IMR-90 (cell line): ENCODE measurements around the gene RFC3. TPM values are rescaled to one million over a fixed set of nuclear protein-coding genes. Genes with fewer than 3 reads are reported as not detected.
A peak's percentile ranks its signal among the peaks of the same experiment; 100 is the strongest.

Source experiments
- ATAC-seq: fragments of 200-7000 bp; cut with Tn5 transposase; 2 replicates; pipeline ENCODE4 v1.9.1; 2020; ENCODE audit warnings: low read depth, mild to moderate bottlenecking, moderate library complexity
- BruUV-seq: library from RNA; stranded (reverse); fragments of 400-500 nt; replicated peaks from 2 replicates; lab custom pipeline; 2021; lab: Mats Ljungman, UMichigan
- CTCF ChIA-PET: fragments of 300-600 bp; formaldehyde crosslinking; extraction: SDS; loops from one replicate; lab custom pipeline; 2021; ENCODE audit warnings: antibody characterized with exemption; lab: Yijun Ruan, JAX
- POLR2A ChIA-PET: fragments of 300-600 bp; sonication (Branson Sonifier 250); formaldehyde crosslinking; loops from one replicate; lab custom pipeline; 2022; ENCODE audit warnings: antibody characterized with exemption; ENCODE audit not compliant: unreplicated experiment; lab: Charles Lee
- DNase-seq: peaks from one replicate; pipeline ENCODE4 v3.0.0; 2013
- H2AFZ ChIP-seq: replicated peaks from 2 replicates; pipeline ENCODE3; 2013; ENCODE audit warnings: low read length, mild to moderate bottlenecking; ENCODE audit not compliant: poor library complexity
- H2AK5ac ChIP-seq: 2 replicates; pipeline ENCODE4 v1.6.1; 2013; ENCODE audit warnings: low read depth, low read length, inconsistent platforms
- H2AK9ac ChIP-seq: replicated peaks from 2 replicates; pipeline ENCODE3; 2013; ENCODE audit warnings: mild to moderate bottlenecking, low read depth, low read length, moderate library complexity; ENCODE audit not compliant: poor library complexity
- H2BK120ac ChIP-seq: 2 replicates; pipeline ENCODE4 v1.6.1; 2013; ENCODE audit warnings: low read depth, low read length, inconsistent platforms
- H2BK15ac ChIP-seq: 3 replicates; pipeline ENCODE4 v1.6.1; 2013; ENCODE audit warnings: low read depth, low read length, inconsistent platforms
- H2BK20ac ChIP-seq: 2 replicates; pipeline ENCODE4 v1.6.1; 2013; ENCODE audit warnings: low read depth, mild to moderate bottlenecking, inconsistent platforms, low read length, moderate library complexity
- H2BK5ac ChIP-seq: 2 replicates; pipeline ENCODE4 v1.6.1; 2013; ENCODE audit warnings: mild to moderate bottlenecking, low read depth, low read length, inconsistent platforms; ENCODE audit not compliant: poor library complexity, severe bottlenecking
- H3K14ac ChIP-seq: replicated peaks from 2 replicates; pipeline ENCODE4 v1.6.1; 2013; ENCODE audit warnings: low read depth, low read length, inconsistent platforms
- H3K18ac ChIP-seq: 2 replicates; pipeline ENCODE4 v1.6.1; 2013; ENCODE audit warnings: low read depth, low read length, control low read depth
- H3K23ac ChIP-seq: 2 replicates; pipeline ENCODE4 v1.6.1; 2013; ENCODE audit warnings: low read depth, low read length, inconsistent platforms
- H3K27ac ChIP-seq: 2 replicates; pipeline ENCODE4 v1.5.1; 2013; ENCODE audit warnings: mild to moderate bottlenecking, control low read depth, low read length; ENCODE audit not compliant: insufficient read depth
- H3K27me3 ChIP-seq: 2 replicates; pipeline ENCODE4 v1.6.1; 2013; ENCODE audit warnings: low read length; ENCODE audit not compliant: control insufficient read depth, insufficient read depth
- H3K36me3 ChIP-seq: 2 replicates; pipeline ENCODE4 v1.6.1; 2013; ENCODE audit warnings: low read length, mixed read lengths; ENCODE audit not compliant: control insufficient read depth, insufficient read depth
- H3K4ac ChIP-seq: 2 replicates; pipeline ENCODE4 v1.6.1; 2013; ENCODE audit warnings: low read depth, low read length, inconsistent platforms
- H3K4me1 ChIP-seq: 2 replicates; pipeline ENCODE4 v1.6.1; 2013; ENCODE audit warnings: low read length, mixed read lengths; ENCODE audit not compliant: control insufficient read depth, insufficient read depth
- H3K4me2 ChIP-seq: 2 replicates; pipeline ENCODE4 v1.6.1; 2013; ENCODE audit warnings: low read depth, mild to moderate bottlenecking, control low read depth, low read length, moderate library complexity
- H3K4me3 ChIP-seq: 2 replicates; pipeline ENCODE4 v1.5.1; 2013; ENCODE audit warnings: low read depth, mild to moderate bottlenecking, control low read depth, low read length, moderate library complexity; ENCODE audit not compliant: insufficient read depth
- H3K56ac ChIP-seq: 2 replicates; pipeline ENCODE4 v1.6.1; 2013; ENCODE audit warnings: low read length, inconsistent platforms; ENCODE audit not compliant: insufficient read depth; ENCODE audit errors: extremely low read depth
- H3K79me1 ChIP-seq, 2 experiments: 2 replicates each; pipeline ENCODE4 v1.6.1; 2013; ENCODE audit warnings: low read length in 2 of 2, inconsistent platforms in 1 of 2, low read depth in 1 of 2
- H3K9ac ChIP-seq: 2 replicates; pipeline ENCODE4 v1.6.1; 2013; ENCODE audit warnings: low read depth, low read length, control low read depth
- H3K9me1 ChIP-seq: 2 replicates; pipeline ENCODE4 v1.6.1; 2013; ENCODE audit warnings: low read length, inconsistent platforms; ENCODE audit not compliant: insufficient read depth
- H3K9me3 ChIP-seq: 2 replicates; pipeline ENCODE4 v1.6.1; 2013; ENCODE audit warnings: low read length; ENCODE audit not compliant: control insufficient read depth, insufficient read depth
- H4K20me1 ChIP-seq: 2 replicates; pipeline ENCODE4 v1.6.1; 2013; ENCODE audit warnings: low read length, inconsistent platforms; ENCODE audit not compliant: insufficient read depth
- H4K5ac ChIP-seq: 2 replicates; pipeline ENCODE4 v1.6.1; 2013; ENCODE audit warnings: mild to moderate bottlenecking, low read depth, low read length, control low read depth
- H4K8ac ChIP-seq, 2 experiments: 2 replicates each; pipeline ENCODE4 v1.6.1; 2013; ENCODE audit warnings: low read depth in 2 of 2, low read length in 2 of 2, control low read depth in 1 of 2, inconsistent platforms in 1 of 2
- H4K91ac ChIP-seq: 2 replicates; pipeline ENCODE4 v1.6.1; 2013; ENCODE audit warnings: low read depth, low read length, inconsistent platforms; ENCODE audit not compliant: insufficient read depth
- NFE2L2 ChIP-seq: fragments of 150-350 bp; IDR thresholded peaks from 2 replicates; pipeline ENCODE4 v1.6.1; 2016; ENCODE audit warnings: low read depth, mild to moderate bottlenecking, low read length
- RAD21 ChIP-seq: IDR thresholded peaks from 2 replicates; pipeline ENCODE4 v1.6.1; 2012; ENCODE audit warnings: low read length, improper control_type of control experiment
- WGBS, 2 experiments: methylation state at CpG; one replicate each; pipeline versions ENCODE4 v1.1.5 to v1.1.7; 2013; ENCODE audit warnings: missing lambda C conversion rate in 2 of 2; ENCODE audit not compliant: insufficient read length in 1 of 2; ENCODE audit errors: extremely low coverage in 2 of 2; 5-methylcytosine and 5-hydroxymethylcytosine counted together
- dilution Hi-C: fragments of 300-500 bp; cut with HindIII; formaldehyde crosslinking; loops from one replicate; pipeline ENCODE4 v1.14.3; 2018; ENCODE audit warnings: low sequenced_read_pairs; ENCODE audit not compliant: unreplicated experiment
- in situ Hi-C: fragments of 300-500 bp; cut with MboI; formaldehyde crosslinking; loops from 3 replicates; pipeline ENCODE4 v1.14.3; 2019; ENCODE audit warnings: low sequenced_read_pairs, inconsistent platforms, mixed read lengths
- intact Hi-C: fragments of 100-400 bp; cut with micrococcal nuclease; formaldehyde crosslinking; loops from 2 replicates; pipeline ENCODE4 v1.10.0; 2022
- polyA plus RNA-seq, 3 experiments: library from polyadenylated mRNA; depleted of rRNA; stranded (reverse); fragments of >200 nt; gene quantifications; 2 replicates each; pipeline ENCODE4 v1.2.3, GENCODE V29; 2012; ENCODE audit warnings: low replicate concordance in 1 of 3
- total RNA-seq: library from RNA; depleted of rRNA; stranded (reverse); fragments of >200 nt; gene quantifications from 2 replicates; pipeline ENCODE4 v1.2.3, GENCODE V29; 2012

The RFC3 gene
- total and polyA plus RNA-seq, 2 of the 4 experiments (the other 2 are of a cell fraction) = 9.8 to 12.9 TPM

DNA sequence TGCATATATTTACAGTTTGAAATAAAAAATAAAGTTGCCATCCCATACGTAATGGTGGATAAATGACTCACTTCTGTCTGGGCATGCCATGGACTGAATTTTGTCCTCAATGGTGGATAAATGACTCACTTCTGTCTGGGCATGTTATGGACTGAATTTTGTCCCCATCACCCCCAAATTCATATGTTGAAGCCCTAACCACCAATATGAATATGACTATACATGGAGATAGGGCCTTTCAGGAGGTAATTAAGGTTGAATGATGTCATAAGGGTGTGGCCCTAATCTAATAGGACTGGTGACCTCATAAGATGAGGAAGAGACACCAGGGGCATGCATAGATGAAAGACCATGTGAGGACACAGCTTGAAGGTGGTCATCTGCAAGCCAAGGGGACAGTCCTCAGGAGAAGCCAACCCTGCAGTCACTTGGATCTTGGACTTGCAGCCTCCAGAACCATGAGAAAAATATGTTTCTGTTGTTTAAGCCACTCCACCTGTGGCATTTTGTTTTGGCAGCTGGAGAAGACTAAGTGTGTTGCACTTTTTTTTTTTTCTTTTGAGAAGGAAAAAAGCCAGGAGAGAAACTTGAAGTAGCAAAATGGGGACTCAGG lies 41.8 kb downstream of the RFC3 start:
- Histone ChIP-seq H3K79me1 (no peaks in the 10 kb centered on the region), H4K20me1 (no peaks in the 10 kb centered on the region), H4K8ac (no peak overlapping the region), H3K14ac (no peak overlapping the region), H3K9me3 (no peaks in the 10 kb centered on the region), H3K36me3 (no peaks in the 10 kb centered on the region), H4K91ac (no peak overlapping the region), H2BK20ac (no peak overlapping the region), H3K18ac (no peak overlapping the region), H3K23ac (no peak overlapping the region), H2AK9ac (peak overlapping the region; percentile 48), H2BK5ac (no peak overlapping the region), H3K27me3 (no peaks in the 10 kb centered on the region), H2AK5ac (no peak overlapping the region), H3K27ac (no peak overlapping the region), H3K9me1 (no peaks in the 10 kb centered on the region), H2BK120ac (no peak overlapping the region), H3K4me2 (no peak overlapping the region), H3K4ac (no peak overlapping the region), H3K56ac (no peak overlapping the region), H3K4me1 (no peaks in the 10 kb centered on the region), H3K4me3 (no peak overlapping the region), H3K9ac (no peak overlapping the region), H2AFZ (no peak overlapping the region), H2BK15ac (no peak overlapping the region), H4K5ac (no peak overlapping the region)
- intact Hi-C loops (no loop called here), in situ Hi-C loops (no loop called here), dilution Hi-C loops (no loop called here)
- BruUV-seq = no TSS peak
- CTCF ChIA-PET = no interaction called here
- WGBS, 2 experiments = no CpG with 5 or more reads among the region's 1 CpG
- DNase-seq (no peak), ATAC-seq (no peak)
- POLR2A ChIA-PET = no interaction called here
- TF ChIP-seq RAD21 (no peak), NFE2L2 (no peak)
